MM.1S (cell line): ENCODE data around the gene TMEM108.

Experiments used
- CTCF ChIP-seq: fragments of 300-600 bp; sonication (generic); IDR thresholded peaks from 2 replicates; pipeline ENCODE4 v1.5.1; 2016; ENCODE audit warnings: antibody characterized with exemption, low read length, mixed read lengths
- EZH2phosphoT487 ChIP-seq: fragments of 300-600 bp; sonication (generic); IDR thresholded peaks from 2 replicates; pipeline ENCODE4 v1.6.1; 2018; ENCODE audit warnings: antibody characterized with exemption, low read length

GRCh38 chr3:133418361-133418760, 380.2 kb downstream of the TMEM108 start:
- TF ChIP-seq CTCF (no peak), EZH2phosphoT487 (no peak)
